NT2/D1 (cell line): Measurements from ENCODE around the gene OR2AE1.

Source experiments
- DNase-seq: peaks from one replicate; pipeline ENCODE4 v3.0.0-alpha.2; 2011; ENCODE audit warnings: low read depth, low spot score
- H3K27me3 ChIP-seq: 2 replicates; pipeline ENCODE4 v1.6.0; 2011; ENCODE audit warnings: mild to moderate bottlenecking; ENCODE audit not compliant: insufficient read length, insufficient read depth
- H3K36me3 ChIP-seq: 2 replicates; pipeline ENCODE4 v1.6.1; 2011; ENCODE audit warnings: mild to moderate bottlenecking, low read length, mixed read lengths; ENCODE audit not compliant: insufficient read depth, insufficient read length
- H3K4me1 ChIP-seq: 2 replicates; pipeline ENCODE4 v1.5.1; 2011; ENCODE audit not compliant: insufficient read depth, insufficient read length
- H3K4me3 ChIP-seq: 2 replicates; pipeline ENCODE4 v1.5.1; 2011; ENCODE audit warnings: low read depth; ENCODE audit not compliant: insufficient read length
- H3K9ac ChIP-seq: 2 replicates; pipeline ENCODE4 v1.6.0; 2011; ENCODE audit warnings: low read depth; ENCODE audit not compliant: insufficient read length
- H3K9me3 ChIP-seq: 2 replicates; pipeline ENCODE4 v1.5.1; 2011; ENCODE audit warnings: mild to moderate bottlenecking, low read length; ENCODE audit not compliant: insufficient read depth
- SUZ12 ChIP-seq: IDR thresholded peaks from 2 replicates; pipeline ENCODE4 v1.6.1; 2011; ENCODE audit not compliant: insufficient read length, insufficient read depth; ENCODE audit errors: extremely low read depth
- YY1 ChIP-seq: IDR thresholded peaks from 2 replicates; pipeline ENCODE4 v1.6.1; 2011; ENCODE audit not compliant: insufficient read length, insufficient read depth
- ZNF274 ChIP-seq: IDR thresholded peaks from 2 replicates; pipeline ENCODE4 v1.6.1; 2011; ENCODE audit warnings: mild to moderate bottlenecking, low read depth, low read length

The OR2AE1 gene

GRCh38 chr7:99848420-99849216 lies 28.2 kb downstream of the OR2AE1 start:
- Histone ChIP-seq H3K4me1 (no peaks in the 10 kb centered on the region), H3K36me3 (no peaks in the 10 kb centered on the region), H3K9me3 (no peaks in the 10 kb centered on the region), H3K9ac (no peak overlapping the region), H3K4me3 (no peak overlapping the region), H3K27me3 (no peaks in the 10 kb centered on the region)
- no peak for DNase-seq
- TF ChIP-seq YY1 = no peak
- TF ChIP-seq SUZ12 = no peak
- TF ChIP-seq ZNF274 = no peak

DNA sequence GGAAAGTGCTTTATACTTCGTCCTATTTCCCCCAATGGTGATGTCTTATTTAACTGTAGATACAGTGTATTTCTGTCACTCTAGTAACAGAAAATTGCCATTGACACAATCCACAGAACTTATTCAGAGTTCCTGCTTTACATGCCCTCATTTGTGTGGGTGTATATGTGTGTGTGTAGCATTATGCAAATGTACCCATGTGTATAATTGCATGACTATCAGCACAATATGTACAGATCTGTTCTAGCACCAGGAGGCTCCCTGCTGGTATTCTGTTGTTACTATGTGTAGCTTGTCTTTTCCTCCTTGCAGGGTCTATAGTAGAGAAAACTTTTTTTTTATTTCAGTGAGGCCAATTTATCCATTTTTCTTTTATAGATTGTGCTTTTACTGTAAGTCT lies 32.5 kb downstream of the OR2AE1 start:
- H3K9ac ChIP-seq = no peak overlapping the region
- no peak overlapping the region for H3K4me3 ChIP-seq
- H3K36me3 ChIP-seq = no peaks in the 10 kb centered on the region
- TF ChIP-seq ZNF274 = no peak
- no peak for TF ChIP-seq YY1
- no peak for TF ChIP-seq SUZ12
- H3K27me3 ChIP-seq = no peaks in the 10 kb centered on the region
- no peaks in the 10 kb centered on the region for H3K4me1 ChIP-seq
- DNase-seq = no peak
- no peaks in the 10 kb centered on the region for H3K9me3 ChIP-seq

GRCh38 chr7:99843808-99844207 lies 33.0 kb downstream of the OR2AE1 start:
- Histone ChIP-seq H3K27me3 (no peaks in the 10 kb centered on the region), H3K4me3 (no peak overlapping the region), H3K9ac (no peak overlapping the region), H3K9me3 (no peaks in the 10 kb centered on the region), H3K36me3 (no peaks in the 10 kb centered on the region), H3K4me1 (no peaks in the 10 kb centered on the region)
- TF ChIP-seq SUZ12 (no peak), ZNF274 (no peak), YY1 (no peak)
- no peak for DNase-seq

DNA sequence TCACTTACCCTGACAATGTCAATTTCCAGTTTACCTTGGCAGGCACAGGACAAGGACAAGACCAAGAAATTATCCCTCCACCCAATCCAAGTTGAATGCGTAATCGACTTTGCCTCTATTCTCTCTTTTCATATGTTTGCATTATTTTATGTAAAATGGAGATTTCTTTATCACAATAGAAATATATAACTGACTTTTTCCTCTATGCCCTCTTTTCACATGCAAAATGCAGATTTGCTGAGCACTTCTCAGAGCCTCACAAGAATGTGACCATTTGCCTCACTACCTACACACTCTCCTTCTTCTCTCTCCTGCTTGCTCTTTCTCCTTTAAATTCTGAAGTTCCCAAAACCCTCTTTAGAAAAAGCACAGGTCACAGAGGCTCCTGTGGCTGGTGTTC lies 33.9 kb downstream of the OR2AE1 start:
- Histone ChIP-seq H3K9ac (no peak overlapping the region), H3K27me3 (no peaks in the 10 kb centered on the region), H3K4me1 (no peaks in the 10 kb centered on the region), H3K36me3 (no peaks in the 10 kb centered on the region), H3K9me3 (no peaks in the 10 kb centered on the region), H3K4me3 (no peak overlapping the region)
- DNase-seq = no peak
- no peak for TF ChIP-seq SUZ12
- TF ChIP-seq ZNF274 = no peak
- no peak for TF ChIP-seq YY1

DNA sequence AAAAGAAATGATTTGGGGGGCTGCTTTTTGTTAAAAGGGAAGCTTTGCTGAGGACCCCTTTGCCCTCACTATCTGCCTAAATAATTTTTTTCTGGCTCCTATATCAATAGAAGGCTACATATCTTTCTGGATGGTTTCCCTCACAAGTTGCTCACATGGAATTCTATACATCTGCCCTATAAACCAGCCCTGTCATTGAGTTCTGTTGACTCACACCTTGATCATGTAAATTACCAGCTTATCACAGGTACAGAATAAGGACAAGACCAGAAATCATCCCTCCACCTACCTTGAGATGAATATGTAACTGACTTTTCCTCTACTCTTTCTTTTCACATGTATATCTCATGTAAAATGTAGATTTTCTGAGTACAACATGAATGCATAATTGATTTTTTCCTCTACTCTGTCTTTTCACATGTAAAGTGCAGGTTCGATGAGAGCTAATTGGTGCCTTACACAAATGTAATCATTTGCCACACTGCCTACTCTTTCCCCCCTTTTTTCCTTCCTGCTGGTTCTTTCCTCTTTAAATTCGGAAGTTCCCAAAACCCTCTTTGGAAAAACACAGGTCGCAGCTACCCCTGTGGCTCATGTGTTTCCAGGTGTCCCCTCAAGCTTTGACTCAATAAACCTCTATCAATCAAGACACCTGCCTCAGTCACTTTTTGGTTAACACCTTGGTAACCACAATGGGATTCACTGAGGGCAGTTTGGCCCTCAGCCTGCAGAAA lies 36.5 kb downstream of the OR2AE1 start:
- H3K36me3 ChIP-seq = no peaks in the 10 kb centered on the region
- H3K27me3 ChIP-seq = no peaks in the 10 kb centered on the region
- DNase-seq = no peak
- no peak for TF ChIP-seq YY1
- TF ChIP-seq ZNF274 = no peak
- TF ChIP-seq SUZ12 = no peak
- H3K9ac ChIP-seq = no peak overlapping the region
- H3K4me1 ChIP-seq = no peaks in the 10 kb centered on the region
- H3K4me3 ChIP-seq = no peak overlapping the region
- H3K9me3 ChIP-seq = no peaks in the 10 kb centered on the region

DNA sequence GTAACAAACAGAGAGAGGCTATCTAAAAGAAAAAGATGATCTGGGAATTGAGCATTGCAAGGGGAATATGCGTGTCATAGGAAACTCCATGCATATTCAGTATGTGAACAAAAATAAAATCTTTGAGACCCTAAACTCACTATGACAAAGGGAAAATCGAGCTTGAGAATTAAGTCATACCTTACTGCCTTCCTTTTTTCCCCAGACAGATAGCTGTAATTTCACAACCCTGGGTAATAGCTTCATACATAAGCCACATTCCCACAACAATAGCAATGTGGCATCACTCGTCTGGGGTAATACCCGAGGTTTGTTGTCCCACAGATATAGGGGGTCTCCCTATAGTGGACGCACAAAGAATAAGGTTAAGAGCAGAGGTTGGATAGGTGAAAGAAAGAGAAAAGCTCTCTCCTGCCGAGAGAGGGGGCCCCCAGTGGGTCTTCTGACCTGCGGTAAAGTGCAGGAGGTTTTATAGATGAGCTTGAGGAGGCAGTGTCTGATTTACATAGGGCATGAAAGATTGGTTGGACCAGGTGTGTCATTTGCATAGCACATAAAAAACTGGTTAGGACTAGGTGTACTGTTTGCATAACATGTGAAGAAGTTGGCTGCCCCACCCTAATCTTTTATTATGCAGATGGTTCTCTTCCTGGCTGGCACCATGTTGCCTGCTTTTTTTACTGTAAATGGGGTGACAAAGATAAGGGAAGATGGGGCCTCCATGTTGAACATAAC lies 37.4 kb downstream of the OR2AE1 start:
- Histone ChIP-seq H3K36me3 (no peaks in the 10 kb centered on the region), H3K9ac (no peak overlapping the region), H3K9me3 (no peaks in the 10 kb centered on the region), H3K4me1 (no peaks in the 10 kb centered on the region), H3K27me3 (no peaks in the 10 kb centered on the region), H3K4me3 (no peak overlapping the region)
- TF ChIP-seq ZNF274 (no peak), SUZ12 (no peak), YY1 (no peak)
- DNase-seq = peak; percentile 11
